HG02588 (cell line): ENCODE results near the gene METTL23.
"Not testable (repeated sequence)": the region's sequence is repeated elsewhere in the genome, so short reads cannot be mapped to it uniquely, and the experiment has no call there.

ENCODE experiments used
- ATAC-seq: cut with Tn5 transposase; IDR thresholded peaks from one replicate; pipeline ENCODE4 v1.9.1; 2021; ENCODE audit warnings: mild to moderate bottlenecking, moderate library complexity; ENCODE audit not compliant: unreplicated experiment

The METTL23 gene

GRCh38 chr17:76691379-76692191 lies 35.1 kb upstream of the METTL23 start:
- ATAC-seq = no peak

- ATAC-seq = no peak
Measured at GRCh38 chr17:76695059-76695831, 31.4 kb upstream of the METTL23 start.

DNA sequence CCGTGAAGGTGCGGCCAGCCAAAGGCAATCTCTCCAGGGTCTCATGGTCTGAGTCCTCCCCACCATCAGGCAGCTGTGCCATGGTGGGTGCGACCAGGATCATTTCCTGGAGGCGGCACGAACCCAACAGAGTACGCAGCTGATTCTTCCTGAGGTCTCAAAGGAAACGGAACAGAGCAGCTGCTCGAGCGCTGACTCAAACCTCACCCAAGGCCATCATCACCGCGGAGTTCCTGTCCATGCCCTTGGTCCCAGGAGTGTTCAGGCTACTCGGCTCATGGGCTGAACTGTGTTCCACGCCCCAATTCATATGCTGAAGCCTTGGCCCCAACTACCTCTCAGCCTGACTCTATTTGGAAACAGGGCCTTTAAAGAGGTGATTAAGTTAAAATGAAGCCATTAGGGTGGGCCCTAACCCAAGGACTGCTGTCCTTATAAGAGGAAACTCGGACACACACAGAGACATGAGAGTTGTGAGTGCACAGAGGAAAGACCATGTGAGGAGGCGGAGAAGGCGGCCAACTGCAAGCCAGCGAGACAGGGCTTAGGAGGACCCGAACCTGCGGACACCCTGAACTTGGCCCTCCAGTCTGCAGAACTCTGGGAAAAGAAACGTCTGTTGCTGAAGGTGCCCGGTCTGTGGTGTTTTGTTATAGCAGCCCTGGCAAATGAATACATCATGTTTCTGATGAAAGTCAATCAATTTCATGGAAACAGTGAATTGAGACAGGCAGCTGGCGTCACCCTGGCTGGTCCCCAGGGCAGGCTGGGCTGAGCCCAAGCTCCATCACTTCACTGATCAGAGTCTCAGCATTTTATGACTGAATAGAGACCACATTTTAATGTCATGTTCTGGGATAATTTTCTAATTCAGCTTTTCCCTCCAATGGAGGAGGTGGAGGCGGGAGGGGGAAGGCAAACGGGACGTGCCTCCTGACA lies 29.6 kb upstream of the METTL23 start:
- ATAC-seq = no peak

- ATAC-seq = no peak
Measured at GRCh38 chr17:76697702-76698465, 28.8 kb upstream of the METTL23 start.

- ATAC-seq = not testable (repeated sequence)
Measured at GRCh38 chr17:76698466-76698977, 28.1 kb upstream of the METTL23 start.

GRCh38 chr17:76700270-76700616 lies 26.4 kb upstream of the METTL23 start:
- no peak for ATAC-seq

GRCh38 chr17:76700617-76701470 lies 25.8 kb upstream of the METTL23 start:
- ATAC-seq = no peak

DNA sequence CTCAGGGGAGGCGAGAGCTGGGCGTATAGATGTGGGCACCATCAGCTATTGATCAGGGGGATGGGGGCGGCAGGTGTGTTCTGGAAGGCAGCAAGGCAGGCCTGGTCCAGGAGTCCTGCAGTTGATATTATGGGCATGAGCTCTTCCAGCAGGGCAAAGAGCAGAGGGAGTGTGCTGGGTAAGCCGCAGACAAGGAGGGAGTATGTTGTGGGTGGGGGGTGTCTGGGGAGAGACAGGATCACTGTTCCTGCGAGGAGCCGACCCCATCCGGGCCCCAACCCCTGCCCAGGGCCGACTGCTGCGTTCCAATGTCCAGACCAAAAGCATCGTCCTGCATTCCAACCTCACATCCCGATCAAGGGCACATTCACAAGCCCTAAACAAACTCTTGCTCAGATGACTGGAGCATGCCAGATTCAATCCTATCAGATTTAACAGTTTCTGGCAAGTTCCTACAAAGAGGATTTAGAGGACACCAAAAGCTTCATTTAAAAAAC lies 25.1 kb upstream of the METTL23 start:
- ATAC-seq = no peak

- ATAC-seq = no peak
Measured at GRCh38 chr17:76702076-76702475, 24.6 kb upstream of the METTL23 start.

DNA sequence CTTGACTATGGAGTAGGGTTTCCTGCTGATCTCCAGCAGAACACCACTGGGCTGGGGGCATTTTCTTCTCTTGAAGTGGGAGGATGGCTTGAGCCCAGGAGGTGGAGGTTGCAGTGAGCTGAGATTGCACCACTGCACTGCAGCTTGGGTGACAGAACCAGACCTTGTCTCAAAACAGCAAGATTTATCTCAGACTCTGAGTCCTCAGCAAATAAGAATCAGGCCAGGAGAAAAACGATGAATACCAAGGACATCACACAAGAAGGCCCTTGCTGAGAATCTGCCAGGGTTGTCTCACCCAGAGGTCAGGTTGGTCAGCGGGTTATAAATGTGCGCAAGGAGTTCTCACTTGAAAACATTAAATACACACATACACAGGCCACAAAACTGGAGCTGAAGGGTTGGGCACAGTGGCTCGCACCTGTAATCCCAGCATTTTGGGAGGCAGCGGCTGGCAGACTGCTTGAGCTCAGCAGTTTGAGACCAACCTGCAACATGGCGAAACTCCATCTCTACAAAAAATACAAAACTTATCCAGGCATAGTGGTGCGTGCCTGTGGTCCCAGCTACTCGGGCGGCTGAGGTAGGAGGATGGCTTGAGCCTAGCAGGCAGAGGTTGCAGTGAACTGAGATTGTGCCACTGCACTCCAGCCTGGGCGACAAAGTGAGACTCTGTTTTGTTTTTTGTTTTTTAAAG lies 23.6 kb upstream of the METTL23 start:
- no peak for ATAC-seq

- ATAC-seq = no peak
Measured at GRCh38 chr17:76704805-76705204, 21.8 kb upstream of the METTL23 start.

GRCh38 chr17:76706817-76707216 lies 19.8 kb upstream of the METTL23 start:
- no peak for ATAC-seq

DNA sequence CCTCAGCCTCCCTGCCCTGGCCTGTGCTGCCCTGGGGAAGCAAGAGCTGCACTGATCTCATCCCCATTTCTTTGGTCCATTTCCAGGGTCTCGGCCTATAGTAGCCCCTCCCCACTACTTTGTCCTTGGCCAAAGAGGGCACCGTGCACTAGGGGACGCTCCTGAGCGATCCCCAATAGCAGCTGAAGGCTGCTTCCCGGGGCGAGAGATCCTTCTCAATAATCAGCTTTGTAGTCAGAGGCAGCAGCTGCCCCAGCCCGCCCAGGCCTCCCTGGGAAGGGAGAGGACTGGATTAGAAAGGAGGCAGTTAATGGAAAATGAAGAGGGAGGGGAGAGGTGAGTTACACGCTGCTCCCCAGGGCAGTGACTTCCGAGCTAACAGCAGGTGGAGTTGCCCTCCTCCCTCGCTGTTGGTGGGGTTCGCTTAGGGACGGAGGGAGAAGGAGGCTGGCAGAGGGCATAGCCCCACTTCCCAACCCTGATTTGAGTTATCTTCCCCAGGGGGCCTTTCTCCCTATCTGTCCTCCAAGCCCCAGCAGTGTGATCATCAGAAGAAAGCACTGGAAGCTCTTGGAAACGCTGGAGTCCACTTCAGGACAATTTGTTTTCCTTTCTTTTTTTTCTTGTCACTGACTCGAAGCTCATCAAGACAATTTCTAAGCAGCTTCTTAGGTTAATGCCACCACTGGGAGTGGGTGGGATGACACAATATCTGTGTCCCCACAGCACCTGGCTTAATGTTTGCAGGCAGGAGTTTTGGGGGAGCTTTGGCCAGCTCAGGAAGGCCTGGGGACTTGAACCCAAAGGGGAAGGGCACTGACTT lies 18.4 kb upstream of the METTL23 start:
- no peak for ATAC-seq

- no peak for ATAC-seq
Measured at GRCh38 chr17:76709077-76709950, 17.3 kb upstream of the METTL23 start.

GRCh38 chr17:76709951-76710862 lies 16.4 kb upstream of the METTL23 start:
- ATAC-seq = peak; percentile 23
